Measurements from ENCODE around the gene ARMC3.
"Not testable (repeated sequence)": the region's sequence is repeated elsewhere in the genome, so short reads cannot be mapped to it uniquely, and the experiment has no call there.

ARMC3 gene

DNA sequence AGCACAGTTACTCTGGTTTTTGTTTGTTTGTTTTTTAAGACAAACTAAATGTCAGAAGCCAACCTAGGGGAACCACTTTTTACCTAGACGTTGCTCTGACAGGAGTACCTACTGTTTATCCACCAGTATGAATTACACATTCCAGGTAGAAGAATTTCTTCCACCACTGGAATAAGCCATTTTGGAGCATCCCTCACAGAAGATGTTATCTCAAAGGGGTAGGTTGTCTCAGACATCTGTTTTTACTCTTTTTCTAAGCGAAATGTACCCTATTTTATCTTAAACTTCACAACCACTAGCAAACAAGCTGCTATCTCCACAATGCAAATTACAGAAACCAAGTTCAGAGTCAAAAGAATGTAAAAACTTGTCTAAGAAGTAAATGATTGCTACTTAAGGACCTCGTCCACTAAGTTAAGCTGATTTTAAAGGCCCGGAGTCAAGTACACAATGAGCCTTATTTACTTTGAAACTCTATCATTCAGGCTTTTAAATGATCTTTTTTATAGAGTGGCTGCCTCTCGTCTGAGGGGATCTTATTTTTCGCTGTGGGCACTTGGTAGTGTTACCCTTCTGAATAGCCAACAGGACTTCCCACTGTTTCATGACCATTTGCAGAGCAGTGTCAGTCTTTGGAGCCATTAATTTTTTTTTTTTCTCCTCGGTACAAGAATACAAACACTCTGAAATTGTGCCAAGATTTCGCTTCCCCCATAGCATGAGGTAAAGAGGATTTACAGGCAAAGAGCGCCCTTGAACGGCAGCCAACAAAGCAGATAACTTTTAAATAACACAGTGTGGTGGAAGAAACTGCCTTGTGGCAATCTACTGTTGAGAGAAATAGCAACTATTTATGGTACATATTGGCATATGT lies 15.7 kb upstream of the ARMC3 start:
- TF ChIP-seq CTCF (IDR thresholded peaks at IDR 0.05; ENCODE audit: low read depth, low read length, missing control alignments) = no peak
- H3K4me3 ChIP-seq (replicated peaks; ENCODE audit: low read depth, low read length) = no peak overlapping the region

GRCh38 chr10:22912763-22913384 lies 15.0 kb upstream of the ARMC3 start:
- TF ChIP-seq CTCF (IDR thresholded peaks at IDR 0.05; ENCODE audit: low read depth, low read length, missing control alignments) = no peak
- H3K4me3 ChIP-seq (replicated peaks; ENCODE audit: low read depth, low read length) = no peak overlapping the region
- DNase-seq (ENCODE audit: extremely low read depth, low read depth) = no peak

More for the DNA sequence above, 15.7 kb upstream of the ARMC3 start:
- peak; percentile 26 for DNase-seq (ENCODE audit: extremely low read depth, low read depth)

GRCh38 chr10:22913474-22914092 lies 14.3 kb upstream of the ARMC3 start:
- H3K4me3 ChIP-seq (replicated peaks; ENCODE audit: low read depth, low read length) = no peak overlapping the region
- TF ChIP-seq CTCF (IDR thresholded peaks at IDR 0.05; ENCODE audit: low read depth, low read length, missing control alignments) = no peak
- DNase-seq (ENCODE audit: extremely low read depth, low read depth) = no peak

DNA sequence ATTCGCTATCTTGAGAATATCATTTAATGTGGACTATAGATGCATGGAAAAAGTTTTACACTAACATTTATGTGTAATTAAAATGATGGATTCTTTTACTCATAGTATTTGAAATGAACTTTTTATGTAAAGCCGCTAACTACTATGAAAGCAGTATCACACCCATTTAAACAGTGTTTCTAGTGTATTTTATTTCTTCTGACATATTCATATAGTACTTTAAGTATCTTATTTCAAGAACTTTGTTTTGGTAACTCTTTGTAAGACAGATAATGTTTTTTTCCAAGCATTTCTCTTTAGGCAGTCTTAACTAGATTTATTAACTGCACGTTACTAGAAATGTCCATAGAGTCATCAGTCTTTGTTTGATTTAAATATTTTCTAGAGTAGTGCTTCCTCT lies 12.5 kb upstream of the ARMC3 start:
- no peak for TF ChIP-seq CTCF (IDR thresholded peaks at IDR 0.05; ENCODE audit: low read depth, low read length, missing control alignments)
- no peak for DNase-seq (ENCODE audit: extremely low read depth, low read depth)
- no peak overlapping the region for H3K4me3 ChIP-seq (replicated peaks; ENCODE audit: low read depth, low read length)

DNA sequence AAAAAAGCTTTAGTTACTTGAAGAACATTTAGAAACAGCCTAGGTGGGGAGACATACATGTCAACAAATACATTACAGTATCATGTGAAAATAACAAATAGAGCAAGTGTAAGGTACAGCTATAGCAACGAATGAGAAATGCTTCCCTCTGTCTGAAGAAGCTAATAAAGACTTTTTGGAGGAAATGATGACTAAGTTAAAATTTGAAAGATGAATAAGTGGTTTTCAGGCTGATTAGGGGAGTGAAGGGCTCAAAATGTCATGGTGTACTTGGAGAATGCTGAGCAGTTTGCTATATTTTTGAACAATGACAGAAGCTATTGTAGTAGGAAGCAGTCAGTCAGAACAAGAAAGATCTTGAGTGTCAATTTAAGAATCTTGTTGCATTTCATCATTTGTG lies 2.8 kb upstream of the ARMC3 start:
- H3K4me3 ChIP-seq (replicated peaks; ENCODE audit: low read depth, low read length) = no peak overlapping the region
- no peak for TF ChIP-seq CTCF (IDR thresholded peaks at IDR 0.05; ENCODE audit: low read depth, low read length, missing control alignments)
- no peak for DNase-seq (ENCODE audit: extremely low read depth, low read depth)

DNA sequence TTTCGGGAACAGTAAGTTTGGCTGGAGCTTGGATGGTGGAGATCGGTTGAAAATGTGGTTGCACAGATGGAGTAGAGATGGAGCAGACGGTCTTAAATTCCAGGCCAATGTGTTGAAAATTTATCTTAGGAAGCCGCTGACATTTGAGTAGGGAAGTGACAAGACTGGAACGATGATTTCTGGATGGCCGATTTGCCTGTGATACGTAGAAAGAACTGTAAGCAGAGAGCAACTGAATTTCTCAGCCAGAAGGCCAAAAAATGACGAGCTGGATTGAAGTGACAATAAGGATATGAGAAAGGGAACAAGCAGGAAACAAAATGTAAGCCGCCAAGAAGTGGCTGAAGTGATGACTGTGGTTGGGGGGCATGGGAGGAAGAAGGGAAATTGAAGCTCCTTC lies 687 bp upstream of the ARMC3 start:
- no peak for TF ChIP-seq CTCF (IDR thresholded peaks at IDR 0.05; ENCODE audit: low read depth, low read length, missing control alignments)
- no peak for DNase-seq (ENCODE audit: extremely low read depth, low read depth)
- no peak overlapping the region; the same call in 1 of the 2 replicates for H3K4me3 ChIP-seq (replicated peaks; ENCODE audit: low read depth, low read length)

DNA sequence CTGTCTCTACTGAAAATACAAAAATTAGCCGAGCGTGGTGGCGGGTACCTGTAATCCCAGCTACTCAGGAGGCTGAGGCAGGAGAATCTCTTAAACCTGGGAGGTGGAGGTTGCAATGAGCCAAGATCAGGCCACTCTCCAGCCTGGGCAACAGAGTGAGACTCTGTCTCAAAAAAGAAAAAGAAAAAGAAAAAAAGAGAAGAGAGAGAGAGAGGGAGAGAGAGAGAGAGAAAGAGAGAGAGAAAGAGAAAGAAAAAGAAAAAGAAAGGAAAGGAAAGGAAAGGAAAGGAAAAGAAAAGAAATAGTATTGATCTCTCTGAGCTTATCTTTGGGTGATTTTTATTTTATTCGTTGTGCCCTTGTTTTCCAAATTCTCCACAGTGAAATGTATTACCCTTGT lies 1.2 kb downstream of the ARMC3 start:
- H3K4me3 ChIP-seq (replicated peaks; ENCODE audit: low read depth, low read length); DNase-seq (ENCODE audit: extremely low read depth, low read depth): not testable (repeated sequence)
